GM10266 (cell line): ENCODE measurements around the gene UGT2B17.
"Not testable (repeated sequence)": the region's sequence is repeated elsewhere in the genome, so short reads cannot be mapped to it uniquely, and the experiment has no call there.

Experiments
- DNase-seq: peaks from one replicate; pipeline ENCODE4 v3.0.0; 2012; ENCODE audit errors: extremely low spot score
- CTCF ChIP-seq: IDR thresholded peaks from 2 replicates; pipeline ENCODE4 v1.5.1; 2012; ENCODE audit warnings: mild to moderate bottlenecking, low read depth; ENCODE audit not compliant: control insufficient read depth, insufficient read depth; ENCODE audit errors: missing control alignments

Gene UGT2B17

GRCh38 chr4:68576272-68577125, at the start of gene UGT2B17:
TSS of gene UGT2B17 (minus strand) at chr4:68576322. CDS start at chr4:68568484, 7,838 bp downstream.
- no peak for TF ChIP-seq CTCF
- DNase-seq: no peak

GRCh38 chr4:68622731-68623130, 46.6 kb upstream of the UGT2B17 start:
- not testable (repeated sequence) for DNase-seq

- no peak for TF ChIP-seq CTCF
- DNase-seq: no peak
Measured at GRCh38 chr4:68617003-68617698, 41.0 kb upstream of the UGT2B17 start.

GRCh38 chr4:68615699-68616422, 39.7 kb upstream of the UGT2B17 start:
- DNase-seq: no peak
- TF ChIP-seq CTCF: no peak

GRCh38 chr4:68613752-68614151, 37.6 kb upstream of the UGT2B17 start:
- no peak for TF ChIP-seq CTCF
- DNase-seq: no peak

- TF ChIP-seq CTCF: no peak
- no peak for DNase-seq
Measured at GRCh38 chr4:68606240-68606639, 30.1 kb upstream of the UGT2B17 start.

GRCh38 chr4:68599150-68599549, 23.0 kb upstream of the UGT2B17 start:
- DNase-seq: no peak
- TF ChIP-seq CTCF: no peak
